Breast epithelium (tissue), 4 donors: ENCODE results near the gene CCL17. TPM values are rescaled to one million over a fixed set of nuclear protein-coding genes. Genes with fewer than 3 reads are reported as not detected.
A peak's percentile ranks its signal among the peaks of the same experiment; 100 is the strongest.

Experiments used
- DNase-seq, 2 donors: peaks; one replicate each; pipeline ENCODE4 v3.0.0-alpha.2; 2019; ENCODE audit warnings: low spot score in 2 of 2
- H3K27ac ChIP-seq, 2 donors: fragments of 200-600 bp; sonication (generic) in 1 of 2; one replicate each; pipeline ENCODE4 v1.5.1; 2016 to 2019; ENCODE audit warnings: mild to moderate bottlenecking in 1 of 2
- H3K27me3 ChIP-seq, 2 donors: fragments of 200-600 bp; sonication (generic) in 1 of 2; one replicate each; pipeline versions ENCODE4 v1.5.1 to v1.6.0; 2017 to 2019; ENCODE audit warnings: control low read depth in 1 of 2, mild to moderate bottlenecking in 1 of 2
- H3K36me3 ChIP-seq: fragments of 200-600 bp; one replicate; pipeline ENCODE4 v1.5.1; 2019
- H3K4me1 ChIP-seq, 2 donors: fragments of 200-600 bp; sonication (generic); one replicate each; pipeline ENCODE4 v1.5.1; 2016 to 2019; ENCODE audit warnings: control low read depth in 1 of 2
- H3K4me3 ChIP-seq, 3 donors: fragments of 200-600 bp; sonication (generic); 1 replicate in 2 of 3; 2 replicates in 1 of 3; pipeline ENCODE4 v1.5.1; 2016 to 2019; ENCODE audit warnings: mild to moderate bottlenecking in 3 of 3, moderate library complexity in 2 of 3
- H3K9me3 ChIP-seq, 2 donors: fragments of 200-600 bp; sonication (generic) in 1 of 2; one replicate each; pipeline ENCODE4 v1.5.1; 2016 to 2019; ENCODE audit warnings: control low read depth in 1 of 2
- POLR2A ChIP-seq: fragments of 450-650 bp; IDR thresholded peaks from one replicate; pipeline ENCODE4 v1.6.1; 2016; ENCODE audit warnings: antibody characterized with exemption, mild to moderate bottlenecking, moderate library complexity
- POLR2AphosphoS5 ChIP-seq, 3 donors: sonication (generic); formaldehyde crosslinking; IDR thresholded peaks; one replicate each; pipeline ENCODE4 v1.6.1; 2017; ENCODE audit warnings: antibody characterized with exemption in 3 of 3
- intact Hi-C: fragments of 100-400 bp; cut with DNase I; formaldehyde crosslinking; loops from one replicate; pipeline ENCODE4 v1.15.1; 2023; ENCODE audit warnings: low total_unique reads
- total RNA-seq, 3 donors: library from RNA; depleted of rRNA; stranded (reverse); fragments of >200 nt; gene quantifications; one replicate each; pipeline ENCODE4 v1.1.0, GENCODE V29; 2016
- TF ChIP-seq, protein P1 (sequence below), 3 donors: fragments of 450-650 bp; IDR thresholded peaks; one replicate each; pipeline ENCODE4 v1.5.1; 2016 to 2017; ENCODE audit warnings: antibody characterized with exemption in 3 of 3, mild to moderate bottlenecking in 3 of 3, moderate library complexity in 3 of 3

Gene CCL17
- total RNA-seq, 3 donors from 2014 or later = not detected

DNA sequence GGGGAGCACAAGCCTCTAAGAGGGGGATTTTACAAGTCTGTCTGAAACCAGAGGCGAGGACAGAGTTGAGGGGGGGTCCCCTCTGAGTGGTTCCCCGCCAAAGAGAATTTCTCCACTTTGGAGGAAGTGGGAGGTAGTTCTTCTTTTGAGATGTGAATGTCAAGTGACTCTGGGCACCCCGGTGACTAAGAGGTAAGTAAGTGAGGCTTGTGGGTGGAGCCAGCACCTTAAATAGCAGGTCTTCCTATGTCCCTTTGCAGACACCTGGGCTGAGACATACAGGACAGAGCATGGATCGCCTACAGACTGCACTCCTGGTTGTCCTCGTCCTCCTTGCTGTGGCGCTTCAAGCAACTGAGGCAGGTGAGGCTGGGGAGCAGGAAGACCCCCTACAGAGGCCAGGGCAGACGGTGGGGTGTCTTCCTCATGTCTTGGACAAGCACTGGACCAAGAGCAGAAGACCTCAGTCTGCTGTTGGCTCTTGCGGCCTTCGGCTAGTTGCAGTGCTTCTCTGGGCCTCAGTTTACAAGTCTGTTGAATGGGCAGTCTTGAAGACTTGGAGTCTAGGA lies 46.0 kb upstream of the CCL17 start, which contains the start of gene CCL22:
TSS of gene CCL22 (plus strand) at position 257 of the 569 bp plus-strand sequence. CDS start at position 291, 34 bp downstream.
- no peak for DNase-seq
- Histone ChIP-seq H3K4me3 (no peak within 1 kb of the TSS), H3K36me3 (no peaks in the 10 kb centered on the region), H3K9me3 (no peaks in the 10 kb centered on the region), H3K27ac (no peak within 1 kb of the TSS), H3K27me3 (no peaks in the 10 kb centered on the region), H3K4me1 (no peaks in the 10 kb centered on the region)
- TF ChIP-seq POLR2AphosphoS5 (IDR thresholded peaks at IDR 0.05) = no peak
- TF ChIP-seq POLR2A = no peak
- TF ChIP-seq, protein P1, sequence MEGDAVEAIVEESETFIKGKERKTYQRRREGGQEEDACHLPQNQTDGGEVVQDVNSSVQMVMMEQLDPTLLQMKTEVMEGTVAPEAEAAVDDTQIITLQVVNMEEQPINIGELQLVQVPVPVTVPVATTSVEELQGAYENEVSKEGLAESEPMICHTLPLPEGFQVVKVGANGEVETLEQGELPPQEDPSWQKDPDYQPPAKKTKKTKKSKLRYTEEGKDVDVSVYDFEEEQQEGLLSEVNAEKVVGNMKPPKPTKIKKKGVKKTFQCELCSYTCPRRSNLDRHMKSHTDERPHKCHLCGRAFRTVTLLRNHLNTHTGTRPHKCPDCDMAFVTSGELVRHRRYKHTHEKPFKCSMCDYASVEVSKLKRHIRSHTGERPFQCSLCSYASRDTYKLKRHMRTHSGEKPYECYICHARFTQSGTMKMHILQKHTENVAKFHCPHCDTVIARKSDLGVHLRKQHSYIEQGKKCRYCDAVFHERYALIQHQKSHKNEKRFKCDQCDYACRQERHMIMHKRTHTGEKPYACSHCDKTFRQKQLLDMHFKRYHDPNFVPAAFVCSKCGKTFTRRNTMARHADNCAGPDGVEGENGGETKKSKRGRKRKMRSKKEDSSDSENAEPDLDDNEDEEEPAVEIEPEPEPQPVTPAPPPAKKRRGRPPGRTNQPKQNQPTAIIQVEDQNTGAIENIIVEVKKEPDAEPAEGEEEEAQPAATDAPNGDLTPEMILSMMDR (IDR thresholded peaks at IDR 0.05) = no peak
- intact Hi-C loops = no loop called here

DNA sequence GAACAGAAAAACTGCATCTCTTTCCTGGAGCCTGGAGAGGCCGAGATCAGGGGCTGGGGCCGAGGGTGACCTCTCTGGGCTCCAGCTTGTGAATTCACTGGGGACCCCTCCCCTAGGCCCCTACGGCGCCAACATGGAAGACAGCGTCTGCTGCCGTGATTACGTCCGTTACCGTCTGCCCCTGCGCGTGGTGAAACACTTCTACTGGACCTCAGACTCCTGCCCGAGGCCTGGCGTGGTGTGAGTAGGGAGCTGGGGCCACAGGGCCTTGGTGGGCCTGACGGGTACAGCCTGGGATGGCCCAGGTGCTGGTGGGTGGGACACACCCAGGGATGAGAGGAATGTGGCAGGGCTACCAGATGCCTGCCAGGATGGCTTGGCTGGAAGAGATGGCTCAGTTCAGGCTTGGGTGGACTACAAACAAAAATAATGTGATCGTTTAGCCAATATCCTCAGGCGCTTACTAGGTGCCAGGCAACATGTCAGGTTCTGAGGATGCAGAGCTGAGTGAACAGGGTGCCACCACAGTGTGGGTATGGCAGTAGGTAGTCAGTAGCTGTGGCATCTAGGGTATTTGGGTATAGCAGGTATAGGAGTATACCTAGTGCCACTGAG lies 44.1 kb upstream of the CCL17 start:
- Histone ChIP-seq H3K36me3 (no peaks in the 10 kb centered on the region), H3K4me3 (no peak overlapping the region), H3K27me3 (no peaks in the 10 kb centered on the region), H3K27ac (peak overlapping the region; percentile 82 to 87), H3K9me3 (no peaks in the 10 kb centered on the region), H3K4me1 (no peaks in the 10 kb centered on the region)
- DNase-seq = peak in 1 of 2 donors; percentile 85
- TF ChIP-seq POLR2AphosphoS5 (IDR thresholded peaks at IDR 0.05) = peak in 1 of 3 donors; percentile 26
- no peak for TF ChIP-seq POLR2A
- intact Hi-C loops = no loop called here

DNA sequence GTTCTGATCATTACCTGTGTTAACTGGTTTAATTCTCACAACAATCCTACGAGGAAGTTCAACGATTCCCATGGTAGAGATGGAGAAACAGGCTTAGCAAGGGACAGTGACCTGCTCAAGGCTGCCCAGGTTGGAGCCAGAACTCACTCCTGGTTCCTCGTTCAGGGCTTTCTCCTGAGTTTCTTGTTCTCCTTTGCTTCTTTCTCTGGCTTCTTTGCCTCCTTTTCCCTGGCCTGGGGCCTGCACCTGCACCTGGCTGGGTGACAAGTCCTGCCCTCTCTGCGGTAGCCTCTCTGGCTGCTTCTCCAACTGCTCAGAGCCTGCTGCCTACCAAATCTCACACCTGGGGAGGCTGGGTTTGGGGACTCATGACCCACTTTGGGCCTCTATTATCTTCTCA lies 43.2 kb upstream of the CCL17 start:
- peak overlapping the region; percentile 82 to 87 for H3K27ac ChIP-seq
- peak; percentile 82 to 87 for DNase-seq

DNA sequence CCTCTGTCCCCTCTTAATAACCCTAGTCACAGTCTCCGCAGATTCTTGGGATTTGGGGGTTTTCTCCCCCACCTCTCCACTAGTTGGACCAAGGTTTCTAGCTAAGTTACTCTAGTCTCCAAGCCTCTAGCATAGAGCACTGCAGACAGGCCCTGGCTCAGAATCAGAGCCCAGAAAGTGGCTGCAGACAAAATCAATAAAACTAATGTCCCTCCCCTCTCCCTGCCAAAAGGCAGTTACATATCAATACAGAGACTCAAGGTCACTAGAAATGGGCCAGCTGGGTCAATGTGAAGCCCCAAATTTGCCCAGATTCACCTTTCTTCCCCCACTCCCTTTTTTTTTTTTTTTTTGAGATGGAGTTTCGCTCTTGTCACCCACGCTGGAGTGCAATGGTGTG lies 40.4 kb upstream of the CCL17 start:
- TF ChIP-seq, protein P1 (IDR thresholded peaks at IDR 0.05) = no peak
- TF ChIP-seq POLR2A (no peak), POLR2AphosphoS5 (IDR thresholded peaks at IDR 0.05) (no peak)
- Histone ChIP-seq H3K27me3 (no peaks in the 10 kb centered on the region), H3K27ac (no peak overlapping the region), H3K4me3 (no peak overlapping the region), H3K36me3 (no peaks in the 10 kb centered on the region), H3K9me3 (no peaks in the 10 kb centered on the region), H3K4me1 (no peaks in the 10 kb centered on the region)
- DNase-seq = no peak
- intact Hi-C loops = no loop called here

More for the DNA sequence above, 43.2 kb upstream of the CCL17 start:
- no peaks in the 10 kb centered on the region for H3K4me1 ChIP-seq
- intact Hi-C loops = no loop called here
- H3K4me3 ChIP-seq = no peak overlapping the region
- H3K36me3 ChIP-seq = no peaks in the 10 kb centered on the region
- no peaks in the 10 kb centered on the region for H3K27me3 ChIP-seq
- no peaks in the 10 kb centered on the region for H3K9me3 ChIP-seq
- TF ChIP-seq POLR2A (no peak), POLR2AphosphoS5 (IDR thresholded peaks at IDR 0.05) (peak in 1 of 3 donors; percentile 65)

DNA sequence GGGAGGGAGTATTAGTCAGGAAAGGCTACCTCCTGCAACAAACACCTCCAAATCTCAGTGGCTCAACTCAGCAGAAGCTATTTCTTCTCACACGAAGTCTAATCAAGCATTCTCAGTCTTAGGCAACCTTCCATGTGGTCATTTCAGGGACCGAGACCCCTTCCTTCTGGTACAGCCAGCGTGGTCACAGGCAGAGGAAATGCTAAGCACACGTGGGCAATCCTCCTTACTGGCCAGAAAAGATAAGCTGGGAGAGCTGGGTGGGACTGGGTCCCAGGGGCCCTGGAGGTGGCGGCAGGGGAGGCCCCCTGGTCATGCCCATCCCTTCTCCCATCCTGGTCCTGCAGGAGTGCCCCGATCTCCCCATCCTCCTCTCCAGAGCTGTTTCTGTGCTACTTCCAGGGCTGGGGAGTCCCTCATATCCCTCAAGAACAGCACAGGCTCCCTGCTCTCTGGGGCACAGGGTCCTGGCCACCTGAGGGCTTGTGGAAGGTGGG lies 38.0 kb upstream of the CCL17 start:
- Histone ChIP-seq H3K4me1 (no peaks in the 10 kb centered on the region), H3K9me3 (no peaks in the 10 kb centered on the region), H3K27me3 (no peaks in the 10 kb centered on the region), H3K36me3 (no peaks in the 10 kb centered on the region), H3K4me3 (no peak overlapping the region), H3K27ac (peak overlapping the region; percentile 80 to 87)
- intact Hi-C loops = no loop called here
- no peak for DNase-seq
- no peak for TF ChIP-seq POLR2A

DNA sequence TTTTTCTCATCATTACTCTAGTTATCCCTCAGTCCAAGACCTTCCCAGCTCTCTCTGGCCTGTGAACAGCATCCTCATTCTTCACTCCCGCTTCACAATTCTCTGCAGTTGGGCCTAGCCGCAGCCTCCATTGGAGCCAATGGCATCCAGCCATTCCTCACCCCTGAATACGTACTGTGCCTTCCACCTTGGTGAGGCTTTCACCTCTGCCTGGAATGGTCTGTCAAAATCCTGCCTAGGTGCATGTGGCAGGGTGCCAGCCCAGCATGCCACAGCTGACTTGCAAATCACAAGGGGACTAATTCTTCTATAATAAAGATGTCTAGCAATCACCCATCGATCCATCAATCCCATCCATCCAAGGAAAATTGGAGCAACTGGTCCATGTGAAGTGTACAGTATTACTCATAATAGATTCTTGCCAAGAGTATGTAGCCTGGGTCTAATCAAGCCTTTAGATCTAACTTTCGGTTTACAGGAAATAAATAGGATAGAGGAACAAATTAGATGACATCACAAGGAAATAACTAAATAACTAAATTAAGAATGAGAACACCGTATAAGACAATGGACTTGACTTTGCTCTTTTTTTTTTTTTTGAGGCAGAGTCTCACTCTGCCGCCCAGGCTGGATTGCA lies 37.3 kb upstream of the CCL17 start:
- peak; percentile 41 to 71 for DNase-seq
- Histone ChIP-seq H3K36me3 (no peaks in the 10 kb centered on the region), H3K27ac (peak overlapping the region; percentile 86 to 87), H3K27me3 (no peaks in the 10 kb centered on the region), H3K9me3 (no peaks in the 10 kb centered on the region), H3K4me3 (no peak overlapping the region), H3K4me1 (peaks cover 0 to 6% of the 10 kb centered on the region in 2 donors)
- intact Hi-C loops = no loop called here
- no peak for TF ChIP-seq POLR2A
- peak in 1 of 3 donors; percentile 36 for TF ChIP-seq POLR2AphosphoS5 (IDR thresholded peaks at IDR 0.05)
